MG63 (cell line): Measurements from ENCODE around the gene LCT. TPM values are rescaled to one million over a fixed set of nuclear protein-coding genes. Genes with fewer than 3 reads are reported as not detected.
A peak's percentile ranks its signal among the peaks of the same experiment; 100 is the strongest.

Experiments
- DNase-seq: peaks from one replicate; pipeline ENCODE4 v3.0.0-alpha.2; 2020
- H3K27me3 ChIP-seq: fragments of 250-450 bp; sonication (Bioruptor Pico); 2 replicates; pipeline ENCODE4 v1.5.1; 2020; ENCODE audit warnings: mild to moderate bottlenecking, moderate library complexity
- H3K36me3 ChIP-seq: fragments of 250-450 bp; sonication (Bioruptor Pico); 2 replicates; pipeline ENCODE4 v1.5.1; 2020; ENCODE audit warnings: mild to moderate bottlenecking, moderate library complexity
- H3K4me3 ChIP-seq: fragments of 250-450 bp; sonication (Bioruptor Pico); 2 replicates; pipeline ENCODE4 v1.5.1; 2020; ENCODE audit warnings: mild to moderate bottlenecking, moderate library complexity
- H3K9me3 ChIP-seq: fragments of 250-450 bp; sonication (Bioruptor Pico); 2 replicates; pipeline ENCODE4 v1.5.1; 2020; ENCODE audit warnings: mild to moderate bottlenecking, moderate library complexity
- total RNA-seq: library from RNA; depleted of rRNA; stranded (reverse); fragments of >200 nt; shearing (Covaris generic); gene quantifications from 2 replicates; pipeline ENCODE4 v1.2.3, GENCODE V29; 2014; ENCODE audit warnings: low replicate concordance

Gene LCT
- total RNA-seq, 1 experiment from 2014 or later = not detected

DNA sequence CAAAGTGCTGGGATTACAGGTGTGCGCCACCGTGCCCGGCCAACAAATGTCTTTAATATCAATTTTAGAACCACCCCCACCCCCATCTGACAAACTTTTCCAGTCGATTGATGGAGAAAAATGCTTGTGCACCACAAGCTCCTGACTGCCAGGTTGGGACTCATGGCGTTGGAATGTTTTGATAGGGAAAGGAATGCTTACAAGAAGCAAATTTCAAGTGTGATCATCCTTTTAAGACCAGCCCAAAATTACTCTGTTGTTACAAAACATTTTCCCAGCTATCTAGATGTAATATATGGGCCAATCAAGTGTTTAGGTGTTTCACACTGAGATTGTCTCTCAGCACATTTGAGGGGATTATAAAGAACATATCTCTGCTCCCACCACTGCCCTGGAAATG, 50.2 kb downstream of the LCT start:
- peak; percentile 69 for DNase-seq
- Histone ChIP-seq H3K36me3 (peaks cover 51% of the 10 kb centered on the region), H3K9me3 (no peaks in the 10 kb centered on the region; the same call in 1 of the 2 replicates), H3K27me3 (no peaks in the 10 kb centered on the region), H3K4me3 (no peak overlapping the region)

- Histone ChIP-seq H3K9me3 (no peaks in the 10 kb centered on the region; the same call in 1 of the 2 replicates), H3K36me3 (peaks cover 67% of the 10 kb centered on the region), H3K27me3 (no peaks in the 10 kb centered on the region), H3K4me3 (no peak overlapping the region)
- DNase-seq = no peak
Observed at GRCh38 chr2:135785032-135785431, 52.0 kb downstream of the LCT start.

DNA sequence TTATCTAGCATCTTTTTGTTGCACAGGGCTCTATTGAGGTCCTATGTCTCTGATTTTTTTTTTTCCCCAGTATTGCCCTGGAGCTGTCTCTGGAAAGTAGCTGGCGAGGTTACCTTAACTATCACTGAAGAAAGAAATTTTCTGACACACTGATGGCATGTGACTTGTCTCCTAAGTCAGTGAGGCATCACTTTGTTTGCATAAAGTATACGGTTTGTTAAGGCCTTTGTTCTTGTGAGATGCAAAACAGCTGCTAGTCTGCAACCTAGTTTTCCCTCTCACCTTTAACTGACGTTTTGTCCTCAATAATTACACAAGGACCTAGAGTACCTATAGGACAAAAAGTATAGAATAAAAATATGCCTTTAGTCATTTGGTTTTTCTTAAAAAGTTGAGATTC, 53.5 kb downstream of the LCT start:
- no peak for DNase-seq
- Histone ChIP-seq H3K36me3 (peaks cover 80% of the 10 kb centered on the region), H3K4me3 (no peak overlapping the region), H3K9me3 (no peaks in the 10 kb centered on the region; the same call in 1 of the 2 replicates), H3K27me3 (no peaks in the 10 kb centered on the region)

DNA sequence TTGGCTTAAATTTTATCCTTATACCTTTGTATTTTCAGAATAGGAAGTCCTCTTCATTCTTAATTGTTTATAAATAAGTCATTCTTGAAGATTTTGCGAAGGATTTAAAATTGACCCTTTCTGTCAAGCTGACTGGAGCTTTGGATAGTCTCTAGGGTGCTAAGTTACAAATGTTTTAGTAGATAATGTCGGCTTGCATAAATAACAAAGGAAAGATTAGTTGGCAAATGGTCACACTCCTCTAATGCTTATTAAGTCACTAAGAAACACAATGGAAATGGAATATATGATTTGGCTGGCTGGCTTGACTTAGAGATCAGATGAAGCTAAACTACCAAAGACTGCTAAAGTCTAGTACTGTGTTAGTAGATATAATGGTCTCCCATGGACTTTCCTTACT, 54.8 kb downstream of the LCT start:
- Histone ChIP-seq H3K27me3 (no peaks in the 10 kb centered on the region), H3K4me3 (no peak overlapping the region), H3K9me3 (no peaks in the 10 kb centered on the region; the same call in 1 of the 2 replicates), H3K36me3 (peaks cover 79% of the 10 kb centered on the region)
- no peak for DNase-seq

DNA sequence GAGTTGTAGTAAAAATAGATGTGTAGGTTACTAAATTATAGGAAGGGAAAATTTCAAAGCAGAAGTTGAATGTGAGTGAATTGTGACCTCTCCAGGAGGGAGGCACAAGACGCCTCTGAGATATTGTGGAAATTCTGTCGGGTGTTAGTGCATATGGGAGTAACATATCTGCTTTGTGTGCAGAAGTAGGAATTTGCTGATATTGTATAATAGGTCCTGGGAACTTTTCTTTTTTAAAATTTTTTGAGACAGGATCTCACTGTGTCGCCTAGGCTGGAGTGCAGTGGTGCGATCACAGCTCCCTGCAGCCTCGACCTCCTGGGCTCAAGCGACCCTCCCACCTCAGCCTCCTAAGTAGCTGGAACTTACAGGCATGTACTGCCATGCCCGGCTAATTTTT, 60.6 kb downstream of the LCT start:
- Histone ChIP-seq H3K36me3 (peaks cover 81% of the 10 kb centered on the region), H3K9me3 (no peaks in the 10 kb centered on the region), H3K27me3 (no peaks in the 10 kb centered on the region), H3K4me3 (no peak overlapping the region)
- DNase-seq = no peak

- no peak for DNase-seq
- Histone ChIP-seq H3K9me3 (no peaks in the 10 kb centered on the region), H3K4me3 (no peak overlapping the region), H3K27me3 (no peaks in the 10 kb centered on the region), H3K36me3 (peaks cover 83% of the 10 kb centered on the region)
Observed at GRCh38 chr2:135775420-135775819, 61.6 kb downstream of the LCT start.

DNA sequence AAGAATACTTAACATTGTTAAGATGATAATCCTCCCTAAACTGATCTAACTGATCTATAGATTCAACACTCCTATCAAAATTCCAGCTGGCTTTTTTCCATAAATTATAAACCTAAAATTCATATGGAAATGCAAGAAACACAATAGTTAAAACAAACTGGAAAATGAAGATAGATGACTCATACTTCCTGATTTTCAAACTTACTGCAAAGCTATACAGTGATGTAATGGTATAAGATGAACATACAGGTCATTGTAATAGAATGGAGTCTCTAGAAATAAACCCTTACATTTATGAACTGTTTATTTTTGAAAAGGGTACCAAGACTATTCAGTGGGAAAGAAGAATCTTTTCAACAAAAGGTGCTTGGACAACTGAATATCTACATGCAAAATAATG, 63.1 kb downstream of the LCT start:
- H3K27me3 ChIP-seq = no peaks in the 10 kb centered on the region
- DNase-seq = no peak
- peaks cover 85% of the 10 kb centered on the region for H3K36me3 ChIP-seq
- H3K9me3 ChIP-seq = no peaks in the 10 kb centered on the region
- no peak overlapping the region for H3K4me3 ChIP-seq

GRCh38 chr2:135773319-135773718, 63.7 kb downstream of the LCT start:
- DNase-seq = no peak
- Histone ChIP-seq H3K9me3 (no peaks in the 10 kb centered on the region), H3K36me3 (peaks cover 85% of the 10 kb centered on the region), H3K4me3 (no peak overlapping the region), H3K27me3 (no peaks in the 10 kb centered on the region)

DNA sequence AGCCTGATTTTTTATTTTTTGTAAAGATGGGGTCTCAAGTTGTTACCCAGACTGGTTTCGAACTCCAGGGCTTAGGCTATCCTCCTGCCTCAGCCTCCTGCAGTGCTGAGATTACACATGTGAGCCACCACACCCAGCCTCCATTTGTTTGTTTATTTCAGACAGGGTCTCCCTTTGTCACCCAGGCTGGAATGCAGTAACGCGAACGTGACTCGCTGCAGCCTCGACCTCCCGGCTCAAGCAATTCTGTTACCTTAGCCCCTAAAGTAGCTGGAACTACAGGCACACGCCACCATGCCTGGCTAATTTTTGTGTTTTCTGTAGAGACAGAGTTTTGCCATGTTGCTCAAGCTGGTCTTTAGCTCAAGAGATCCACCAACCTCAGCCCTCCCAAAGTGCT, 68.1 kb downstream of the LCT start:
- Histone ChIP-seq H3K27me3 (no peaks in the 10 kb centered on the region), H3K4me3 (no peak overlapping the region), H3K9me3 (no peaks in the 10 kb centered on the region), H3K36me3 (peaks cover 83% of the 10 kb centered on the region)
- DNase-seq = no peak

GRCh38 chr2:135762530-135762929, 74.5 kb downstream of the LCT start:
- no peak for DNase-seq
- Histone ChIP-seq H3K36me3 (peaks cover 73% of the 10 kb centered on the region), H3K27me3 (no peaks in the 10 kb centered on the region), H3K9me3 (no peaks in the 10 kb centered on the region; the same call in 1 of the 2 replicates), H3K4me3 (no peak overlapping the region)

DNA sequence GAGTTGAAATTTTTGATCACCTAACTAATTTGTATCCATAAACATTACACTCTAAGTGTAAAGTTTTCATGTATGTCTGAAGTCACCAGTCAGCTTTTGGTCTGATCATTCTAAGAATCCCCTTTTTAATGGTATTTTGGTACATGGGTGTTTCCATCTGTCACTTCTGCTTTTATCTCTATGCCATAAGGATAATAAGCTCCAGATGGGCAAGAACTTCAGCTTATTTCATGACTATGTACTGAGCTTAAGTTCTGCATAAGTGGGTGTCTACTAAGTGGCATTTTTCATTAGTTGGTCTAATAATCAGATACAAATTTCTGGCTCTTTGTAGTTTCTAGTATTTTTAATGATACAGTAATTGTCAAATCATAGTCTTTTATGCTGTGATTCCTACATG, 75.0 kb downstream of the LCT start:
- Histone ChIP-seq H3K4me3 (no peak overlapping the region), H3K9me3 (no peaks in the 10 kb centered on the region; the same call in 1 of the 2 replicates), H3K36me3 (peaks cover 74% of the 10 kb centered on the region), H3K27me3 (no peaks in the 10 kb centered on the region)
- no peak for DNase-seq

DNA sequence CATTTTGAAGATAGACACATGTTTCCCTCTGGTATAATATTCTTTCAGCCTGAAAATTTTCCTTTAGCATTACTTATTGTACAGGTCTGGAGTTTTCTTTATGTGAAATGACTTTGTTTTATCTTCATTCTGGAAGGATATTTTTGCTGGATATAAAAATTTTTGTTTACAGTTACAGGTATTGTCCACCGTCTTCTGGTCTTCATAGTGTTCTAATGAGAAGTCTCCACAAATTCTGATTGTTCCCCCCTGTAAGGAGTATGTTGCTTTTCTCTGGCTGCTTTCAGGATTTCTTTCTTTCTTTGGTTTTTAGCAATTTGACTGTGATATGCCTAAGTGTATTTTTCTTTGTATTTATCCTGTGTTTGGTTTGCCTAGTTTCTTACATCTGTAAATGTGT, 80.3 kb downstream of the LCT start:
- H3K4me3 ChIP-seq = no peak overlapping the region
- no peak for DNase-seq
- no peaks in the 10 kb centered on the region for H3K27me3 ChIP-seq
- peaks cover 8% of the 10 kb centered on the region for H3K9me3 ChIP-seq
- peaks cover 88% of the 10 kb centered on the region for H3K36me3 ChIP-seq

- peaks cover 8% of the 10 kb centered on the region for H3K9me3 ChIP-seq
- H3K36me3 ChIP-seq = peaks cover 84% of the 10 kb centered on the region
- H3K4me3 ChIP-seq = no peak overlapping the region
- no peaks in the 10 kb centered on the region for H3K27me3 ChIP-seq
- no peak for DNase-seq
Observed at GRCh38 chr2:135755573-135755972, 81.4 kb downstream of the LCT start.

DNA sequence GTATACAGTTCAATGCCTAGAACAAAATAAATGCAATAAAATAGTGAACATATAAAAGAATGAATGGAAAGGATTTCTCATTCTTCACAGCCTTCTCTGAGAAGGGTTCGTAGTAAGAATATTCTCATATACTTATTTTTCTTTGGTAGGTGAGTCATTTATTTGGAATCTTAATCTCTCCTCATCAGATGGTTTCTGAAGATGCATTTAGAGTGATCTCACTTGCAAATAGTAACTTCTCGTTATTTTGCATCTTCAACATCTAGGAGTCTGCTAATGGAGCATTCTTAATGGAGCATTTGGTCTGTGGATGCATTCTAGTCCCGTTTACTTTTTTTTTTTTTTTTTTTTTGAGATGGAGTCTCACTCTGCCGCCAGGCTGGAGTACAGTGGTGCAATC, 91.4 kb downstream of the LCT start:
- H3K9me3 ChIP-seq = 0 out of 2 replicates have a peak, but pooled peaks cover 3% of the 10 kb centered on the region
- H3K36me3 ChIP-seq = peaks cover 40% of the 10 kb centered on the region
- DNase-seq = no peak
- H3K27me3 ChIP-seq = no peaks in the 10 kb centered on the region
- H3K4me3 ChIP-seq = no peak overlapping the region

- peak; percentile 15 for DNase-seq
- H3K36me3 ChIP-seq = peaks cover 40% of the 10 kb centered on the region
- no peaks in the 10 kb centered on the region for H3K27me3 ChIP-seq
- 0 out of 2 replicates have a peak, but pooled peaks cover 3% of the 10 kb centered on the region for H3K9me3 ChIP-seq
- no peak overlapping the region for H3K4me3 ChIP-seq
Observed at GRCh38 chr2:135744760-135745314, 92.1 kb downstream of the LCT start.

GRCh38 chr2:135743860-135744259, 93.1 kb downstream of the LCT start:
- DNase-seq = no peak
- Histone ChIP-seq H3K27me3 (no peaks in the 10 kb centered on the region), H3K9me3 (0 out of 2 replicates have a peak, but pooled peaks cover 3% of the 10 kb centered on the region), H3K36me3 (peaks cover 30% of the 10 kb centered on the region), H3K4me3 (peak overlapping the region; percentile 89)

DNA sequence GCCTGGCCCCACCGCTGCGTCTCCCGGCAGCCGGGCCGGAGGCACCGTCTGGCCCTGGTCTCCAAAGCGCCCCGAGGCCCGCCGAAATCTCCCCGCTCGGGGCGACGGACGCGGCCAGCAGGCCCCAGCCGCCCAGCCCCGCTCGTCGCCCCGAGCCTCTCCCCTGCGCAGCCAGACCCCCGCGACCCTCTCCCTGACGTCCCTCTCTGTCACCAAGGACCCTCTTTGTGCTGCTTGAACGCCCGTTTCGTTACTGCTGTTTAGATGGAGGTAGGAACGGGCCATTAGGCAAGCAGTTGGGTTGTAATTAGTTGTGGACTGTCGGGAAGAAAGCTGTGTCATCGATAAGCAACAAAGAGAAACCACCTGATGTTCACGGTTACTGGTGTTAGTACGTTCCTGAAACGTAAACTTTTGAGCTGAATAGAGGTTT, 94.6 kb downstream of the LCT start:
- peaks cover 19% of the 10 kb centered on the region for H3K36me3 ChIP-seq

More for the DNA sequence above, 94.6 kb downstream of the LCT start:
- Histone ChIP-seq H3K9me3 (0 out of 2 replicates have a peak, but pooled peaks cover 3% of the 10 kb centered on the region), H3K4me3 (peak overlapping the region; percentile 89), H3K27me3 (no peaks in the 10 kb centered on the region)
- peak; percentile 25 for DNase-seq
